NCI-H1417 (cell line): Measurements from ENCODE around the gene KCNN3.

ENCODE experiments used
- DNase-seq, 3 experiments: peaks; one replicate each; lab custom pipeline; 2025; lab: John Stamatoyannopoulos, UW

Gene KCNN3

GRCh38 chr1:154729031-154729442 lies 141.0 kb downstream of the KCNN3 start:
- peak in 2 of 3 experiments; percentile 15 to 43 for DNase-seq

GRCh38 chr1:154726896-154727753 lies 143.0 kb downstream of the KCNN3 start:
- DNase-seq, result no peak

- DNase-seq, result no peak
These were observed 143.6 kb downstream of the KCNN3 start for GRCh38 chr1:154726443-154726842.

- DNase-seq, result no peak
These were observed 144.2 kb downstream of the KCNN3 start for GRCh38 chr1:154725865-154726264.

GRCh38 chr1:154720328-154721297 lies 149.5 kb downstream of the KCNN3 start:
- no peak for DNase-seq

- DNase-seq, result no peak
These were observed 150.3 kb downstream of the KCNN3 start for GRCh38 chr1:154719586-154720327.

GRCh38 chr1:154718566-154718965 lies 151.5 kb downstream of the KCNN3 start:
- no peak for DNase-seq

- DNase-seq, result peak in 2 of 3 experiments; percentile 38 to 73
These were observed 152.6 kb downstream of the KCNN3 start for GRCh38 chr1:154717528-154717924.

- DNase-seq, result peak in 2 of 3 experiments; percentile 14 to 73
These were observed 153.2 kb downstream of the KCNN3 start for GRCh38 chr1:154716614-154717527.

GRCh38 chr1:154716011-154716410 lies 154.1 kb downstream of the KCNN3 start:
- DNase-seq, result no peak

GRCh38 chr1:154715385-154715784 lies 154.7 kb downstream of the KCNN3 start:
- DNase-seq, result no peak

GRCh38 chr1:154714638-154715037 lies 155.4 kb downstream of the KCNN3 start:
- DNase-seq, result no peak

GRCh38 chr1:154714052-154714623 lies 155.9 kb downstream of the KCNN3 start:
- no peak for DNase-seq

GRCh38 chr1:154713005-154713404 lies 157.1 kb downstream of the KCNN3 start:
- no peak for DNase-seq

GRCh38 chr1:154712166-154712810 lies 157.8 kb downstream of the KCNN3 start:
- DNase-seq, result peak in 1 of 3 experiments; percentile 54

- no peak for DNase-seq
These were observed 158.7 kb downstream of the KCNN3 start for GRCh38 chr1:154711416-154711815.

GRCh38 chr1:154710106-154710505 lies 160.0 kb downstream of the KCNN3 start:
- no peak for DNase-seq

- no peak for DNase-seq
These were observed 162.1 kb downstream of the KCNN3 start for GRCh38 chr1:154707901-154708463.

- DNase-seq, result no peak
These were observed 163.2 kb downstream of the KCNN3 start for GRCh38 chr1:154706851-154707250.

- no peak for DNase-seq
These were observed 164.5 kb downstream of the KCNN3 start for GRCh38 chr1:154705544-154705943.
